NCI-H82 (cell line): ENCODE results near the gene RTN4IP1.
A peak's percentile ranks its signal among the peaks of the same experiment; 100 is the strongest.
"Not testable (repeated sequence)": the region's sequence is repeated elsewhere in the genome, so short reads cannot be mapped to it uniquely, and the experiment has no call there.

Experiments used
- DNase-seq: peaks from one replicate; lab custom pipeline; 2025; lab: John Stamatoyannopoulos, UW

RTN4IP1 gene

GRCh38 chr6:106579281-106579680, 50.0 kb downstream of the RTN4IP1 start:
- no peak for DNase-seq

- no peak for DNase-seq
Measured at GRCh38 chr6:106574741-106575458, 54.4 kb downstream of the RTN4IP1 start.

- DNase-seq, result no peak
Measured at GRCh38 chr6:106572875-106573585, 56.3 kb downstream of the RTN4IP1 start.

- no peak for DNase-seq
Measured at GRCh38 chr6:106572436-106572835, 56.9 kb downstream of the RTN4IP1 start.

- DNase-seq, result no peak
Measured at GRCh38 chr6:106569428-106569827, 59.9 kb downstream of the RTN4IP1 start.

GRCh38 chr6:106568530-106568929, 60.8 kb downstream of the RTN4IP1 start:
- DNase-seq, result no peak

- no peak for DNase-seq
Measured at GRCh38 chr6:106564476-106564875, 64.8 kb downstream of the RTN4IP1 start.

GRCh38 chr6:106563614-106564013, 65.7 kb downstream of the RTN4IP1 start:
- DNase-seq, result no peak

- DNase-seq, result no peak
Measured at GRCh38 chr6:106561686-106562405, 67.5 kb downstream of the RTN4IP1 start.

- no peak for DNase-seq
Measured at GRCh38 chr6:106560996-106561685, 68.2 kb downstream of the RTN4IP1 start.

- not testable (repeated sequence) for DNase-seq
Measured at GRCh38 chr6:106559659-106560058, 69.6 kb downstream of the RTN4IP1 start.

- DNase-seq, result no peak
Measured at GRCh38 chr6:106558364-106558763, 70.9 kb downstream of the RTN4IP1 start.

GRCh38 chr6:106557837-106558236, 71.5 kb downstream of the RTN4IP1 start:
- DNase-seq, result no peak

GRCh38 chr6:106556368-106556960, 72.8 kb downstream of the RTN4IP1 start:
- peak; percentile 17 for DNase-seq

GRCh38 chr6:106555767-106556166, 73.5 kb downstream of the RTN4IP1 start:
- no peak for DNase-seq

GRCh38 chr6:106553440-106553839, 75.9 kb downstream of the RTN4IP1 start:
- no peak for DNase-seq

- no peak for DNase-seq
Measured at GRCh38 chr6:106551155-106551554, 78.1 kb downstream of the RTN4IP1 start.

GRCh38 chr6:106549521-106549920, 79.8 kb downstream of the RTN4IP1 start:
- no peak for DNase-seq

GRCh38 chr6:106548926-106549455, 80.3 kb downstream of the RTN4IP1 start:
- DNase-seq, result not testable (repeated sequence)

GRCh38 chr6:106547601-106548453, 81.5 kb downstream of the RTN4IP1 start:
- DNase-seq, result peak; percentile 62
